Activated T-helper 2 cell treated with anti-CD3 and anti-CD28 coated beads, Interferon-gamma antibody, Interleukin-2, Interleukin-4, amounts not matched to agents 10 μg/mL and 5 μg/mL and 100 μg/mL, durations not matched to agents 14 hours and 24 hours and 36 hours (primary cell): ENCODE data around the gene HERC4. TPM values are rescaled to one million over a fixed set of nuclear protein-coding genes. Genes with fewer than 3 reads are reported as not detected.
"Not testable (repeated sequence)": the region's sequence is repeated elsewhere in the genome, so short reads cannot be mapped to it uniquely, and the experiment has no call there.

Source experiments
- DNase-seq: peaks from one replicate; pipeline ENCODE4 v3.0.0; 2021; ENCODE audit warnings: low spot score
- H3K27ac Mint-ChIP-seq: one replicate; pipeline ENCODE4 v1.8.0; 2021; ENCODE audit warnings: mixed read lengths
- H3K27me3 Mint-ChIP-seq: one replicate; pipeline ENCODE4 v1.8.0; 2021; ENCODE audit warnings: low read depth, mixed read lengths
- H3K36me3 Mint-ChIP-seq: one replicate; pipeline ENCODE4 v1.8.0; 2021; ENCODE audit warnings: low read depth, mixed read lengths
- H3K4me1 Mint-ChIP-seq: one replicate; pipeline ENCODE4 v1.8.0; 2021; ENCODE audit warnings: low read depth, mixed read lengths
- H3K4me3 Mint-ChIP-seq: one replicate; pipeline ENCODE4 v1.8.0; 2021; ENCODE audit warnings: low read depth, mild to moderate bottlenecking, moderate library complexity, mixed read lengths
- H3K9me3 Mint-ChIP-seq: one replicate; pipeline ENCODE4 v1.8.0; 2021; ENCODE audit warnings: mixed read lengths
- intact Hi-C: fragments of 100-400 bp; cut with micrococcal nuclease; formaldehyde crosslinking; loops from one replicate; pipeline ENCODE4 v1.15.1; 2023
- total RNA-seq: library from RNA; stranded (reverse); gene quantifications from 2 replicates; pipeline ENCODE4 v1.2.3, GENCODE V29; 2022

HERC4 gene
- total RNA-seq, 1 donor from 2014 or later = 48.9 TPM

GRCh38 chr10:67971311-67971710 lies 103.8 kb downstream of the HERC4 start:
- Mint-ChIP-seq H3K27me3 (no peaks in the 10 kb centered on the region), H3K36me3 (peaks cover 77% of the 10 kb centered on the region), H3K4me1 (peaks cover under 1% of the 10 kb centered on the region), H3K4me3 (no peak overlapping the region), H3K27ac (no peak overlapping the region), H3K9me3 (peaks cover 5% of the 10 kb centered on the region)
- intact Hi-C loops = no loop called here
- DNase-seq = no peak

GRCh38 chr10:67969875-67970274 lies 105.2 kb downstream of the HERC4 start:
- intact Hi-C loops = no loop called here
- no peaks in the 10 kb centered on the region for H3K4me1 Mint-ChIP-seq
- H3K9me3 Mint-ChIP-seq = peaks cover 5% of the 10 kb centered on the region
- peaks cover 75% of the 10 kb centered on the region for H3K36me3 Mint-ChIP-seq
- no peak for DNase-seq
- no peaks in the 10 kb centered on the region for H3K27me3 Mint-ChIP-seq
- no peak overlapping the region for H3K27ac Mint-ChIP-seq
- no peak overlapping the region for H3K4me3 Mint-ChIP-seq

GRCh38 chr10:67966035-67966434 lies 109.0 kb downstream of the HERC4 start:
- intact Hi-C loops, H3K27ac Mint-ChIP-seq, DNase-seq, H3K27me3 Mint-ChIP-seq, H3K4me3 Mint-ChIP-seq, H3K4me1 Mint-ChIP-seq, H3K9me3 Mint-ChIP-seq: not testable (repeated sequence)
- H3K36me3 Mint-ChIP-seq = peaks cover 50% of the 10 kb centered on the region

GRCh38 chr10:67965456-67965855 lies 109.6 kb downstream of the HERC4 start:
- peaks cover 49% of the 10 kb centered on the region for H3K36me3 Mint-ChIP-seq
- H3K4me1 Mint-ChIP-seq = no peaks in the 10 kb centered on the region
- no peak overlapping the region for H3K27ac Mint-ChIP-seq
- intact Hi-C loops = no loop called here
- no peak overlapping the region for H3K4me3 Mint-ChIP-seq
- no peaks in the 10 kb centered on the region for H3K27me3 Mint-ChIP-seq
- DNase-seq = no peak
- peaks cover under 1% of the 10 kb centered on the region for H3K9me3 Mint-ChIP-seq

GRCh38 chr10:67959839-67960476 lies 115.1 kb downstream of the HERC4 start:
- intact Hi-C loops = no loop called here
- Mint-ChIP-seq H3K27me3 (no peaks in the 10 kb centered on the region), H3K9me3 (no peaks in the 10 kb centered on the region), H3K4me3 (no peak overlapping the region), H3K27ac (no peak overlapping the region), H3K36me3 (peaks cover 21% of the 10 kb centered on the region), H3K4me1 (no peaks in the 10 kb centered on the region)
- no peak for DNase-seq

- H3K36me3 Mint-ChIP-seq = peaks cover 38% of the 10 kb centered on the region
- DNase-seq = no peak
- no peak overlapping the region for H3K27ac Mint-ChIP-seq
- H3K4me3 Mint-ChIP-seq = no peak overlapping the region
- intact Hi-C loops = no loop called here
- H3K27me3 Mint-ChIP-seq = no peaks in the 10 kb centered on the region
- no peaks in the 10 kb centered on the region for H3K9me3 Mint-ChIP-seq
- H3K4me1 Mint-ChIP-seq = no peaks in the 10 kb centered on the region
Observed at GRCh38 chr10:67955614-67956013, 119.5 kb downstream of the HERC4 start.

GRCh38 chr10:67943917-67944316 lies 131.2 kb downstream of the HERC4 start:
- Mint-ChIP-seq H3K36me3 (peaks cover 63% of the 10 kb centered on the region), H3K4me1 (no peaks in the 10 kb centered on the region), H3K27ac (no peak overlapping the region), H3K4me3 (no peak overlapping the region), H3K27me3 (no peaks in the 10 kb centered on the region), H3K9me3 (peaks cover 11% of the 10 kb centered on the region)
- DNase-seq = no peak
- intact Hi-C loops = no loop called here

- Mint-ChIP-seq H3K36me3 (peaks cover 54% of the 10 kb centered on the region), H3K9me3 (no peaks in the 10 kb centered on the region), H3K27me3 (no peaks in the 10 kb centered on the region), H3K4me1 (no peaks in the 10 kb centered on the region), H3K4me3 (no peak overlapping the region), H3K27ac (no peak overlapping the region)
- intact Hi-C loops = no loop called here
- DNase-seq = no peak
Observed at GRCh38 chr10:67936416-67936815, 138.7 kb downstream of the HERC4 start.

- DNase-seq = no peak
- Mint-ChIP-seq H3K27me3 (no peaks in the 10 kb centered on the region), H3K27ac (no peak overlapping the region), H3K4me3 (no peak overlapping the region), H3K36me3 (peaks cover 63% of the 10 kb centered on the region), H3K4me1 (no peaks in the 10 kb centered on the region), H3K9me3 (no peaks in the 10 kb centered on the region)
- intact Hi-C loops = no loop called here
Observed at GRCh38 chr10:67935223-67935622, 139.9 kb downstream of the HERC4 start.

GRCh38 chr10:67934336-67934735 lies 140.7 kb downstream of the HERC4 start:
- H3K27me3 Mint-ChIP-seq = no peaks in the 10 kb centered on the region
- intact Hi-C loops = no loop called here
- H3K36me3 Mint-ChIP-seq = peaks cover 66% of the 10 kb centered on the region
- H3K9me3 Mint-ChIP-seq = no peaks in the 10 kb centered on the region
- no peaks in the 10 kb centered on the region for H3K4me1 Mint-ChIP-seq
- no peak for DNase-seq
- H3K4me3 Mint-ChIP-seq = no peak overlapping the region
- no peak overlapping the region for H3K27ac Mint-ChIP-seq

- H3K27me3 Mint-ChIP-seq = no peaks in the 10 kb centered on the region
- H3K4me3 Mint-ChIP-seq = no peak overlapping the region
- no peak overlapping the region for H3K27ac Mint-ChIP-seq
- H3K4me1 Mint-ChIP-seq = no peaks in the 10 kb centered on the region
- no peak for DNase-seq
- intact Hi-C loops = no loop called here
- peaks cover 65% of the 10 kb centered on the region for H3K36me3 Mint-ChIP-seq
- H3K9me3 Mint-ChIP-seq = no peaks in the 10 kb centered on the region
Observed at GRCh38 chr10:67933199-67933598, 141.9 kb downstream of the HERC4 start.

- Mint-ChIP-seq H3K36me3 (peaks cover 40% of the 10 kb centered on the region), H3K27ac (no peak overlapping the region), H3K27me3 (no peaks in the 10 kb centered on the region), H3K4me1 (no peaks in the 10 kb centered on the region), H3K4me3 (no peak overlapping the region), H3K9me3 (no peaks in the 10 kb centered on the region)
- intact Hi-C loops = no loop called here
- no peak for DNase-seq
Observed at GRCh38 chr10:67926951-67927350, 148.1 kb downstream of the HERC4 start.

GRCh38 chr10:67925449-67926005 lies 149.6 kb downstream of the HERC4 start:
- intact Hi-C loops = no loop called here
- Mint-ChIP-seq H3K36me3 (peaks cover 32% of the 10 kb centered on the region), H3K27me3 (no peaks in the 10 kb centered on the region), H3K9me3 (no peaks in the 10 kb centered on the region), H3K27ac (no peak overlapping the region), H3K4me3 (no peak overlapping the region), H3K4me1 (no peaks in the 10 kb centered on the region)
- DNase-seq = no peak
